Measurements from ENCODE around the gene NSUN3.

NSUN3 gene

GRCh38 chr3:94132777-94133176, 69.9 kb downstream of the NSUN3 start:
- no peak for DNase-seq

DNA sequence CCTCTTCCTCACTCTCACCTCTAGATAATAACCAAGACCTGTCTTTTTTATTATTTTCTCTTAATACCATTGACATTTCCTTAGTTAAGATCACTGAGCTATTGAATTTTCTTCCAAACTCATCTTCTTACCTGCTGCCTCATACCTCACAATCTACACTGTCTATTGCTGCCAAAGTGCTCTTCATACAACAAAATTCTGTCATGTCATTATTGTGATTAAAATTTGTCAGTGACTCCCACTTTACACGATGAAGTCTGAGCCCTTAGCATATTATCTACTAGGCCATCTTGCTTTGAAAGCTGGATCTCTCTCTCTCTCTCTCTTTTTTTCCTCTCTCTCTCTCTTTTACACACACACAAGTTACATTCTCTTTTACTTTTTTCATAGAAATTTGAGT, 73.3 kb downstream of the NSUN3 start:
- no peak for DNase-seq

GRCh38 chr3:94137377-94137776, 74.5 kb downstream of the NSUN3 start:
- no peak for DNase-seq

GRCh38 chr3:94146455-94146854, 83.6 kb downstream of the NSUN3 start:
- DNase-seq, result no peak

GRCh38 chr3:94147012-94147411, 84.2 kb downstream of the NSUN3 start:
- no peak for DNase-seq

GRCh38 chr3:94150113-94150512, 87.3 kb downstream of the NSUN3 start:
- DNase-seq, result no peak

DNA sequence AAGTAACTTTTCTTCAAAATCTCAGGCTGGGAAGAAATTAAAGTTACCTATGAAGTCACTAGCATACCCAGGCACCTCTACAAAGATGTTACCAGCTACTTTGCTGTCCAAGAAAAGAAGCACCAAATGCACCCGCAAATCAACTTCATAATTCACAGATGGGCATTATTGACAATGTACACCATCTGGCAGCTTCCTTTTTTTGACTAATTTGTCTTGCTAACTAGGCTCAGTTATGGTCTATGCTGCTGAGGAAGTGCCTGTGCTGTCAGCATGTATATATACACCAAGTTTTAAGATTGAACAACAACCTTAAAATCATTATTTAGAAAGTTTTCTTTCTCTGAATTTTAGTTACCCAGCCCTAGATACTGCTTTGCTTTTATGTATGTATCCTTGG, 93.8 kb downstream of the NSUN3 start:
- DNase-seq, result no peak

GRCh38 chr3:94158512-94158911, 95.7 kb downstream of the NSUN3 start:
- no peak for DNase-seq

DNA sequence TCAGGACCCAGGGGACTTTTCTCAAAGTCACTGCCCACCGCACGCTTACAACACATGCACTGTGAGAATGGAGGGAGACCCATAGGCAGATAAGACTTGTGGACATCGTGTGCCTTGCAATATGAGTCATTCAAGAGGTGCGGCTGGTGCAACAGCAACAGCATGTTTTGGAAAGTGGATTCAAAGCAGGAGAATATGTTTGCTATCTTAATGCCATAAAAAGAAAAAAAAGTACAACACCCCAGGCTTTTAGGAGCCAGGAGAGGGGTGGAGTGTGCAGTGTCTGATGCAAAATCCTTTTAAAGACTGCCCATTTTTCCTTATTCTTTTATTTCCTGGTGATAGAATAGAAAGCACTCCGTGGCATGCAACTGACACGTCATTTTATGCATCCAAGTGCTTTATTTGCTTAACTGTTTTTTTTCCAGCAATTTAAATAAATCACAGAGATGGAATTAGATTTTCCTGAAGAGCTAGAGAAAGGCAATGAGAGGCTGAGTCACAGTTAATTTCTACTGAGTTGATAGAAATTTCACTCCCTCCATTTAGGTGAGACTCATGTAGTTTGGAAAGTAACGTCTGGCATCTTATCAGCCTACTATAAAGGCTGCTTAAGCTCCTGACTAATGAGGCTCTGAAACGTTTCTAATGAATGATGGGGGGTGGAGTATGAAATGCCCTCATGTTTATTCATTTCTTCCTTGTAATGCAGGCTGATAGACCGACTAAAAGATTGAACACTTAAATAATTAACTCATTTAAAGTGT, 96.4 kb downstream of the NSUN3 start:
- no peak for DNase-seq

- DNase-seq, result no peak
Observed at GRCh38 chr3:94162700-94163099, 99.8 kb downstream of the NSUN3 start.

DNA sequence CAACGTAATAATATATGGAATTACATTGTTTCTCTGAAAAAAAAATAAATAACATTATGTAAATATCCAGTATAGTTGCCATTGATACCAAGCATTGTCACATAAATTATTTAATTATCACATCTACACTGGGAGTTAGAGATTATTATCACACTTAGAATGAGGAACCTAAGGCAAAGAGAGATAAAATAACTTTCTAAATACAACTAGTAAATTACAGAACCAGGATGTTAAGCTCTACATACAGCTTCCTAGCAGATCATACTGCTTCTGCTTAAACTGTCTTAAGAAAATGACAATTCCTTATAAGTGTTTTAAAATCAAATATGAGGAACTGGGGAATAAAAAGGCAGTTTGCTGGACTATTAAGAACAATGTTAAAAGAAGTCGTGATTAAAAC, 104.5 kb downstream of the NSUN3 start:
- DNase-seq, result no peak

GRCh38 chr3:94167796-94168195, 104.9 kb downstream of the NSUN3 start:
- no peak for DNase-seq

GRCh38 chr3:94171954-94172353, 109.1 kb downstream of the NSUN3 start:
- DNase-seq, result no peak

DNA sequence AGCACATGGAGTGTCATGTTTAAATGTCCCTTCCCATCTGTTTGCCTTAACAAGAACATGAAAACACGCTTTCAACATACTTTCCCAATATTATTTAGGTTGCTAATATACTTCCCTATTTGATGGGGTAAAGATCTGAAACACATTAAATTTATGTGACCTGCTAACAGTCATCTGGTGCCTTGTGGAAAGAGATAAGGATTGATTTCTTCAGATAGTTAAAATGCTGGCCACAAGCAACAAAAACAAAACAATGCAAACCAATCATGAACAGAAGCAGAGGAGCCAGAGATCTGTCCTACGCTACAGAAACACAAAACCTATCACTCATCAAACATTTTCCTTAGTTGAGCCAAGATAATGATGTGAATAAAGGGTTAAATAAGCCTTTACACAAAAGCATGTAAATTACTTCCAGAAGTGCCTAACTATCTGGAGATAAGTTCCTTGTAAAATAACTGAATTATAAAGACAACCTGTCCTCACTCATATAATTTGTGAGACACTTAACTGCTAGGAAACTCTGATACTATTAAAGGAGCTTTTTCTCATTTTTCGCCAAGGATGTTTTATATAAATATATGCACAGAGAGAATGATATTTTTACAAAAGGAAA, 109.9 kb downstream of the NSUN3 start:
- no peak for DNase-seq

DNA sequence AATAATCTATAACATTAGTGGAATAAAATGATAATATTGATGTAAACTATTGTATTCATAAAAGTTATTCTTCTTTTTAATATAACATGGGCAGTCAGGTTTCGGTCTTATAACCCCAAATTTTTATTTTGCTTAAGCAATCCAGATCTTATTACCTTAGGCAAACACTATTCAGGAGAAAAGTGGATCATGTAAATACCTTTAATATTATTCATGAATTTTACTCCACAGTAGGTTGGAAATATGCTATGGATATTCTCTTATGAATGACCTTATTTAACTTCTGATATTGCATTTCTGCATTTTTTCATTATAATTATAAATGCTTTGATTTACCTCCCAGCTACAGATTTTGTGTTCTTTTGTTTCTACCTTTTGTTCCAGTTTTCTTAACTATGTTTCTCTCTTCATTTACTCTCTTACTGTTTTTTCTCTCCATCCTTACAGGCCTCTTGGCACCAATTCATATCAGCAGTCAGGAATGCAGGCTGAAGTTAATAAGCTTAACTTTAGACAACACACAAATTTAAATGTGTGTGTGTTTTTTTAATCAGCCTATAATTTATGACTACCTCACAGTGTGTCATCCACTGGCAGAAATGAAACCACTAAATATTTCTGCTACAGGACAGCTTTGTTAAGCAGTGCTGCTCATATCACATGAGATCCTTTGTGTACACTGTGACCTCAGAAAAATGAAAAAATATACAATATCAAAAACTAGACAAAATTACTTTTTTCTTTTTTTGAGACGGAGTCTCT, 111.0 kb downstream of the NSUN3 start:
- DNase-seq, result no peak

- no peak for DNase-seq
Observed at GRCh38 chr3:94175677-94176076, 112.8 kb downstream of the NSUN3 start.

- DNase-seq, result no peak
Observed at GRCh38 chr3:94176988-94177745, 114.3 kb downstream of the NSUN3 start.

Data from NCI-H345 (cell line).